Measurements from ENCODE around the gene REEP1.

REEP1 gene, protein sequence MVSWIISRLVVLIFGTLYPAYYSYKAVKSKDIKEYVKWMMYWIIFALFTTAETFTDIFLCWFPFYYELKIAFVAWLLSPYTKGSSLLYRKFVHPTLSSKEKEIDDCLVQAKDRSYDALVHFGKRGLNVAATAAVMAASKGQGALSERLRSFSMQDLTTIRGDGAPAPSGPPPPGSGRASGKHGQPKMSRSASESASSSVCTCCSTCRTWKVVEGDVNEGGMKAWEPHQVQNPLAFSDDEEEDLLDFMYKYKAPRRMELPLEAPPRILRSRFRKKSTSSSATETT

DNA sequence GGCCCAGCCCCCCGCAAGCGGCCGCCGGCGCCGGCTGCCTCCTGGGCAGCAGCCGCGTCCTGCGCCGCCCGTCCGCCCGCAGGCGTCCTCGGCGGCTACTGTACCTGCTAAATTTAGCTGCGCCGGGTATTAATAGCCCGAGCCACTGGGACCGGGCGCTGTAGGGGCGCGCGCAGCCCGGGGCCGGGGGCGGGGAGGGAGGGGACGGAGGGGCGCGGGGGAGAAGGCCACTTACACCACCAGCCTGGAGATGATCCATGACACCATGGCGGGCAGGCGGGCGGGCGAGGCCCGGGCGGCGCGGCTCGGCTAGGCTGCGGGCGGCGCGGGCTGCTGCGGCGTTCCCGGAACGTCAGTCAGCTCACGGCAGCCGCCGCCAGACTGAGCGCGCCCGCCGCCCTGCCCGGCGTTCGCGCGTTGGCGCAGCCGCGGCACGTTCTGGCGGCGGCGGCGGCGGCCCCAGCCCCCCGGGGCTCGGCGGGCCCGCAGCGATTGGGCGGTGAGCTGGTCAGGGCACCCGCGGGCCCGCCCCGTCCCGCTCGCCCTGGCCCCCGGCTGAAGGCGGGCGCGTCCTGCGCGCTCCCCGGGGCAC, at the start of gene REEP1:
TSS of gene REEP1 (minus strand) at position 383 of the 592 bp plus-strand sequence. CDS start at position 267, 116 bp downstream.
- TF ChIP-seq, protein P1, sequence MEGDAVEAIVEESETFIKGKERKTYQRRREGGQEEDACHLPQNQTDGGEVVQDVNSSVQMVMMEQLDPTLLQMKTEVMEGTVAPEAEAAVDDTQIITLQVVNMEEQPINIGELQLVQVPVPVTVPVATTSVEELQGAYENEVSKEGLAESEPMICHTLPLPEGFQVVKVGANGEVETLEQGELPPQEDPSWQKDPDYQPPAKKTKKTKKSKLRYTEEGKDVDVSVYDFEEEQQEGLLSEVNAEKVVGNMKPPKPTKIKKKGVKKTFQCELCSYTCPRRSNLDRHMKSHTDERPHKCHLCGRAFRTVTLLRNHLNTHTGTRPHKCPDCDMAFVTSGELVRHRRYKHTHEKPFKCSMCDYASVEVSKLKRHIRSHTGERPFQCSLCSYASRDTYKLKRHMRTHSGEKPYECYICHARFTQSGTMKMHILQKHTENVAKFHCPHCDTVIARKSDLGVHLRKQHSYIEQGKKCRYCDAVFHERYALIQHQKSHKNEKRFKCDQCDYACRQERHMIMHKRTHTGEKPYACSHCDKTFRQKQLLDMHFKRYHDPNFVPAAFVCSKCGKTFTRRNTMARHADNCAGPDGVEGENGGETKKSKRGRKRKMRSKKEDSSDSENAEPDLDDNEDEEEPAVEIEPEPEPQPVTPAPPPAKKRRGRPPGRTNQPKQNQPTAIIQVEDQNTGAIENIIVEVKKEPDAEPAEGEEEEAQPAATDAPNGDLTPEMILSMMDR (IDR thresholded peaks at IDR 0.05), result no peak
- peak within 1 kb of the TSS; percentile 29; the same call in 1 of the 2 replicates for H3K27ac ChIP-seq

DNA sequence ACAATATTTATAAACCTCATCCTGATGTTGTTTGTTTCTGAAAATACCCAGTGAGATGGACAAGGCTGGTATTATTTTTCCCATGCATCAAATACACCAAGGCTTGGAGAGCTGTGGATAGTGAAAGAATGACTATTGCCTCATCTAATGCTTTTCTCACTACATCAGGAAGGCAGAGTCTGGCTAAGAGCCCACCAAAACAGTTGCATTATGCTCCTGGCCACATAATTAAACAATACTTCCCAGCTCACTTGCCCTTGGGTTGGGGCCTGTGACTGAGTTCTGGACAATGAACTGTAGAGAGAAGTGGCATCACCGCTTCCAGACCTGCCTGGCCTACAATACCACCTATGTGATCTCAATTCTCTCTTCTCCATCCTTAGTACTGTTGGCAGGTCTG, 46.4 kb upstream of the REEP1 start:
- TF ChIP-seq, protein P1 (IDR thresholded peaks at IDR 0.05), result no peak
- TF ChIP-seq ZFX (IDR thresholded peaks at IDR 0.05; ENCODE audit: borderline replicate concordance), result no peak
- H3K27ac ChIP-seq, result no peak overlapping the region

DNA sequence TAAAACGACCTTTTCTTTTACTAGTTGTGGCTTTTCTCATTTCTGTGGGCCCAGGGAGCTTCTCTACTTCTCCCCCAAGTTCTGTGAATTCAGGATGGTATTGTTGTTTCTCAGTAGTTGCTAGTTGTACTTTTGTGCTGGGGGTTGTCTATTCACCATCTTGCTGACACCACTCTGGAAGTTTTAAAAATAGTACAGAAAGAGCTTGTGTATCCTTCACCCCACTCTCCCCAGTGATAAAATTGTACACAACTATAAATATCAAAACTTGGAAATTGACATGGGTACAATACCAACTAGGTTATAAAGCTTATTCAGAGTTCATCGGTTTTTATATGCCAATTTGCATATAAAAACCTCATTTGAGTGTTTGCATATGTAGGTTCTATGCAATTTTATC, 45.3 kb upstream of the REEP1 start:
- TF ChIP-seq, protein P1 (IDR thresholded peaks at IDR 0.05), result no peak
- TF ChIP-seq ZFX (IDR thresholded peaks at IDR 0.05; ENCODE audit: borderline replicate concordance), result no peak
- no peak overlapping the region for H3K27ac ChIP-seq

DNA sequence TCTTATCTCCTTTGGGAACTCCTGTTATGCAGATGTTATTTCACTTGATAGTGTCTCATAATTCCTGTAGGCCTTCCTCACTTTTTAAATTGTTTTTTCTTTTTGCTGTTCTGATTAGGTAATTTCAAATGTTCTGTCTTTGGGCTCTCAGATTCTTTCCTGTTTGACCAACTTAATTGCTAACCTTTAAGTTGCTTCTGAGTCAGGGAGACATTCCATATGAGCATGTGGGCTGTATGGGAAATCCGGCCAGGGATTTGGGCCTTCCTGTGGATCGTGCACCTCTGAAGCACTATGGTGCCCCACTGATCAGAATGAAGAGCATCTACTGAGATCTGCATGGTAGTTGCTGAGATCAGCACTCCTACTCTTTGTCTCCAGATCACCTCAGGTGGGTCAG, 44.7 kb upstream of the REEP1 start:
- H3K27ac ChIP-seq, result no peak overlapping the region

DNA sequence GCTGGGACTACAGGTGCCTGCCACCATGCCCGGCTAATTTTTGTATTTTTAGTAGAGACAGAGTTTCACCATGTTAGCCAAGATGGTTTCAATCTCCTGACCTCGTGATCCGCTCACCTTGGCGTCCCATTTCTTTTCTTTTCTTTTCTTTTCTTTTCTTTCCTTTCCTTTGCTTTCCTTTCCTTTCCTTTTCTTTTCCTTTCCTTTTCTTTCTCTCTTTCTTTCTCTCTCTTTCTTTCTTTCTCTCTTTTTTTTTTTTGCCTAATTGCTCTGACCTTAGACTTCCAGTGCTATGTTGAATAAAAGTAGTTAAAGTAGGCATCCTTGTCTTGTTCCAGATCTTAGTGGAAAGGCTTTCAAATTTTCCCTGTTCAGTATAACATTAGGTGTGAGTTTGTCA, 41.0 kb upstream of the REEP1 start:
- TF ChIP-seq ZFX (IDR thresholded peaks at IDR 0.05; ENCODE audit: borderline replicate concordance), result no peak
- TF ChIP-seq, protein P1 (IDR thresholded peaks at IDR 0.05), result no peak

More for the DNA sequence above, 44.7 kb upstream of the REEP1 start:
- TF ChIP-seq ZFX (IDR thresholded peaks at IDR 0.05; ENCODE audit: borderline replicate concordance), result no peak
- TF ChIP-seq, protein P1 (IDR thresholded peaks at IDR 0.05), result no peak

DNA sequence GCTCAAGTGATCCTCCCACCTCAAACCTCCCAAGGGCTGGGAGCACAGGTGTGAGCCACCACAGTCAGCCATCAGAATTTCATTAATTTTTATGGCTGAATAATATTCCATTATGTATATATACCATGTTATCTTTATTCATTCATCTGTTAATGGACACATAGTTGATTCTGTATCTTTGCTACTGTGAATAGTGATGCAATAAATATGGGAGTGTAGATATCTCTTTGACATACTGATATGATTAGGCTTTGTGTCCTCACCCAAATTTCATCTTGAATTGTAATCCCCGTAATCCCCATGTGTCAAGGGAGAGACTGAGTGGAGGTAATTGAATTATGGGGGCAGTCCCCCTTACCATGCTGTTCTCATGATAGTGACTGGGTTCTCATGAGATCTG, 38.2 kb upstream of the REEP1 start:
- no peak overlapping the region for H3K27ac ChIP-seq
- TF ChIP-seq, protein P1 (IDR thresholded peaks at IDR 0.05), result no peak
- no peak for TF ChIP-seq ZFX (IDR thresholded peaks at IDR 0.05; ENCODE audit: borderline replicate concordance)

More for the DNA sequence above, 41.0 kb upstream of the REEP1 start:
- no peak overlapping the region for H3K27ac ChIP-seq
